GM18526 (cell line): ENCODE results near the gene CCDC33.

Experiments
- POLR2A ChIP-seq: IDR thresholded peaks from 3 replicates; pipeline ENCODE4 v1.6.1; 2011; ENCODE audit not compliant: insufficient read length; ENCODE audit errors: extremely low read depth

CCDC33 gene

GRCh38 chr15:74235962-74236361, at the start of gene CCDC33:
Gene CCDC33, plus strand, starts transcription at chr15:74236326. Its CDS starts 394 bp downstream, at chr15:74236720.
- no peak for TF ChIP-seq POLR2A

GRCh38 chr15:74188216-74188615, 47.9 kb upstream of the CCDC33 start:
- no peak for TF ChIP-seq POLR2A

- no peak for TF ChIP-seq POLR2A
Measured at GRCh38 chr15:74191798-74192197, 44.3 kb upstream of the CCDC33 start.

GRCh38 chr15:74192751-74193150, 43.4 kb upstream of the CCDC33 start:
- no peak for TF ChIP-seq POLR2A

GRCh38 chr15:74193299-74193718, 42.8 kb upstream of the CCDC33 start:
- TF ChIP-seq POLR2A, result no peak

- no peak for TF ChIP-seq POLR2A
Measured at GRCh38 chr15:74193905-74194304, 42.2 kb upstream of the CCDC33 start.

GRCh38 chr15:74194572-74195559, 41.3 kb upstream of the CCDC33 start:
- TF ChIP-seq POLR2A, result no peak

- no peak for TF ChIP-seq POLR2A
Measured at GRCh38 chr15:74196175-74196574, 40.0 kb upstream of the CCDC33 start.

- TF ChIP-seq POLR2A, result no peak
Measured at GRCh38 chr15:74197176-74197965, 38.8 kb upstream of the CCDC33 start.

- TF ChIP-seq POLR2A, result no peak
Measured at GRCh38 chr15:74199297-74199652, 36.9 kb upstream of the CCDC33 start.

- TF ChIP-seq POLR2A, result no peak
Measured at GRCh38 chr15:74200412-74200815, 35.7 kb upstream of the CCDC33 start.

- TF ChIP-seq POLR2A, result no peak
Measured at GRCh38 chr15:74200871-74201419, 35.2 kb upstream of the CCDC33 start.

- TF ChIP-seq POLR2A, result no peak
Measured at GRCh38 chr15:74201710-74202420, 34.3 kb upstream of the CCDC33 start.

GRCh38 chr15:74202452-74203401, 33.4 kb upstream of the CCDC33 start, which contains the start of gene STRA6:
Gene STRA6, minus strand, starts transcription at chr15:74202787. Its CDS starts 520 bp downstream, at chr15:74202267.
- TF ChIP-seq POLR2A, result no peak
